Mesenteric fat pad (tissue), 1 donor: ENCODE results near the gene CAND1. TPM values are rescaled to one million over a fixed set of nuclear protein-coding genes. Genes with fewer than 3 reads are reported as not detected.

Source experiments
- DNase-seq: peaks from one replicate; pipeline ENCODE4 v3.0.0-alpha.2; 2020; ENCODE audit warnings: low spot score
- total RNA-seq: library from RNA; stranded (reverse); fragmentation: NEBNext Ultra II Directional; extraction: Animal tissue kit (Norgen Biotek cat#: 25700); gene quantifications from one replicate; pipeline ENCODE4 v1.2.1, GENCODE V29; 2021
- donor health status: DM: yes; HTN: yes; CAD: no.

The CAND1 gene
- total RNA-seq, 1 donor from 2014 or later, result 93.5 TPM

GRCh38 chr12:67280088-67280487 lies 10.9 kb downstream of the CAND1 start:
- DNase-seq, result no peak

GRCh38 chr12:67280572-67280971 lies 11.4 kb downstream of the CAND1 start:
- DNase-seq, result no peak

- DNase-seq, result no peak
Measured at GRCh38 chr12:67284561-67284960, 15.4 kb downstream of the CAND1 start.

GRCh38 chr12:67286257-67286656 lies 17.1 kb downstream of the CAND1 start:
- DNase-seq, result no peak

DNA sequence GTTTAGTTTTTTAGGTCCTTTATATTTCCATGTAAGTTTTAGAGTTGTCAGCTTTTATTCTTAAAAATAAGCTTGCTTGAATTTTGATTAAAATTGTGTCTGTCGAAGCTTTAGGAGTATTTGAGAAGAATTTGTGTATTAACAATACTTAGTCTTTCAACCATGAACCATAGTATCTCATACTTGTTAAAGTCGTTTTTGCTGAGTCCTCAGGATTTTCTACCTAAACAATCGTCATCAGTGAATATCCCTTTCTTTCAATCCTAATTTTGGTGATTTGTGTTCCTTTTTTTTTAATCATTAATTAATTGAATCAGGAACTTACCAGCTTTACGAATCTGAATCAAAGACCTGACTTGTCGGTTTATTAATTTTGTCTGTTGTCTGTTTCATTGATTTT lies 18.2 kb downstream of the CAND1 start:
- DNase-seq, result no peak

GRCh38 chr12:67288561-67288960 lies 19.4 kb downstream of the CAND1 start:
- no peak for DNase-seq

DNA sequence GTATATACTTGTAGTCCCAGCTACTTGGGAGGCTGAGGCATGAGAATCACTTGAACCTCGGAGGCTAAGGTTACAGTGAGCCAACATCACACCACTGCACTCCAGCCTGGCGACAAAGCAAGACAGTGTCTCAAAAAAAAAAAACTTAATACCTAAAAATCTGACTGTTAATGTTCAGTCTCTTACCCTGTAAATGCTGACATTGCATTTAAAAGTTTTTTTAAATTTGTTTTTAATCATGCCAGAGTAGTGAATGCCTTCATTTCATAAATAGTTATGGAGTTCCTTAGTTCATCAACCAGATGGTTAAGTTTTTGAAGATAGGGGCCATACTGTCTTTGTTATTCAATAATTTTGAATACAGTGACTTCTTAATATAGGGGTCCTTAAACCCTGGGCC lies 21.2 kb downstream of the CAND1 start:
- DNase-seq, result no peak

DNA sequence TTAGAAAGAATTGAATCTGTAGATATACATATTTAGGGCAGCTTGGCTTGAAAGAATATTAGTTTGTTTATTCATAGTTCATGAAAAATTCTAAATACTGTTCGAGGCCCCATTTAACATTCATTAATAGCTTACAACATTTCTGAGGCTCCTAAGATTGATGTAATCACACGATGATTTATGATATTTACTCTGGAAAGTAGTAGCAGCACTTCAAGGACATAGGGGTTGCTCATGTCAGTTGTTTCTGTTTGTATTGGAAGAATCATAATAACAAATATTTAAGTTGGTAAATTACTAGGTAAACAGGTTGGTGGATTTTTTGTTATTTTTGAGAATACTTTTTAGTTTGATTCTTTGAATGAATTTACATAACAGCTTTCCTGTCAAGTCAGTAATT lies 30.4 kb downstream of the CAND1 start:
- no peak for DNase-seq

DNA sequence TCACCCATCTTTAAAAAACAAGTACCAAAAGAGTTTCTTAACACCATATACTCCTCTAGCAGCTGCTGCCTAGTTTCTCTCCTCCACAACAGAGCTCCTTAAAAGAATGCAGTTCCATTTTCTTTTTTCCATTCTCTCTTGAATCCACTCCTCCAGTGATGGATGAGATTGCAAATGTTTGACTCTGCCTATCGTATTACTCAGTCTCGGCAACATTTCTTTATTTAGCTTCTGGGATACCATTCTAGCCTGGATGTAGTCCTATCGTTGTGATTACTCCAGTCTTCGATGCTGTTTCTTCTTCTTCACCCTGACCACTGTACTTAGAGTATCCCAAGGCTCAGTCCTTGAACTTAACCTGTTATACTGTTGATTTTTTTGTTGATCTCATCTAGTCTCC lies 30.8 kb downstream of the CAND1 start:
- no peak for DNase-seq

DNA sequence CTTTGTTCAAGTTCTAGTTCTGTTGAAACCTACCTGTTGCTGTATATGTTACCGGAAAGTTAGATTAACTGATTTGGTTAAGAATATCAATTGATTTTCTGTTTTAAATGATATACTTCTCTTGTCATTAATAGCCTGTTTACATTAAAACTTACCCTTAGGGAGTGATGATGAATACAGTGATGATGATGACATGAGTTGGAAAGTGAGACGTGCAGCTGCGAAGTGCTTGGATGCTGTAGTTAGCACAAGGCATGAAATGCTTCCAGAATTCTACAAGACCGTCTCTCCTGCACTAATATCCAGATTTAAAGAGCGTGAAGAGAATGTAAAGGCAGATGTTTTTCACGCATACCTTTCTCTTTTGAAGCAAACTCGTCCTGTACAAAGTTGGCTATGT lies 33.0 kb downstream of the CAND1 start:
- no peak for DNase-seq

- DNase-seq, result no peak
Measured at GRCh38 chr12:67305544-67305943, 36.4 kb downstream of the CAND1 start.

DNA sequence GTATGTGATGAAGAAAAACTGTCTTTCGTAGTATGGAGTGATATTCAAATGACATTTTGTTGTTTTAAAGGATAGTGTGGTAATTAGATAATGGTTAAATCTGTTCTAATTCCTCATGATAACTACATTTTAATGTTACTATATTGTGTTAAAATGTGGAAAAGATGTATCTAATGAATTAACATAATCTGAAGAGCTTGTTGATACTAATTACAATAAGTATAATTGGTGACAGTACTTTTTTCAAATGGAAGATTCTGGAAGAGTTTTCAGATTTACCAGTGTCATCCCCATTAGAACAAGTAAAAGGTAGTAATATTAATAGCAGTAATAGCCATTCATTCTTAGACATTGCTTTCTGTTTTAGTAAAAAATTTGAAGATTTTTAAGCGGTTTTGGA lies 37.6 kb downstream of the CAND1 start:
- no peak for DNase-seq

- DNase-seq, result no peak
Measured at GRCh38 chr12:67315661-67316060, 46.5 kb downstream of the CAND1 start.

GRCh38 chr12:67318786-67319185 lies 49.6 kb downstream of the CAND1 start:
- no peak for DNase-seq

GRCh38 chr12:67319936-67320335 lies 50.8 kb downstream of the CAND1 start:
- DNase-seq, result no peak

DNA sequence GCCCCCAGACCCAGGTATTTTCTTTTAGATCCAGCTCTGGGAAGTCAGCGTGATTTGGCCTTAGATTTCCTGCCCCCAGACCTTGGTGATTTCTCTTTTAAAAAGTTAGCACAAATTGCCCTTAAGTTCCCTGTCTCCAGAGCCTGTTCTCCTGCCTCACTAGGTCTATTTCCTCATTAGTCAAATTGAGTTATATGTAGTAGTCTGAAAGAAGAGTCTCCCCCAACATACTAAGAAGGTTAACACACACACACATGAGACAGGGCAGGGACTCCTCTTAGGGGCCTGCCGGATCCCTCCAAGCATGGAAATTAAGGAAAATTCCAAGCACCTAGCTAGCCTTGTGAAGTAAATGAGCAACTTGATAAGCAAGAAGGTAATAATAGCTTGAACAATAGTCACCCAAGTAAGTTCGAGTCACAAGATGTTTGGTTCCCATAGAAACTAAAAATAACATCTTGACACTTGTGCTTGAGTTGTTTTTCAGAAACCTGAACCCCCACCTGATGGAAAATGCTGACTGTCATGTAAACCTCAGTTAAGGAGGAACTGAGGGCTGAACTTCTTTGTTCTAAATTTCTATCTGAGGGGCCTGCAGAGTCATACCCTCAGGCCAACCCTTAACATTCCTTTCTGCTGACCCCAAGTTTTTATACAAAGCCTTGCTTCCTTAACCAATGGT lies 51.6 kb downstream of the CAND1 start:
- DNase-seq, result no peak

DNA sequence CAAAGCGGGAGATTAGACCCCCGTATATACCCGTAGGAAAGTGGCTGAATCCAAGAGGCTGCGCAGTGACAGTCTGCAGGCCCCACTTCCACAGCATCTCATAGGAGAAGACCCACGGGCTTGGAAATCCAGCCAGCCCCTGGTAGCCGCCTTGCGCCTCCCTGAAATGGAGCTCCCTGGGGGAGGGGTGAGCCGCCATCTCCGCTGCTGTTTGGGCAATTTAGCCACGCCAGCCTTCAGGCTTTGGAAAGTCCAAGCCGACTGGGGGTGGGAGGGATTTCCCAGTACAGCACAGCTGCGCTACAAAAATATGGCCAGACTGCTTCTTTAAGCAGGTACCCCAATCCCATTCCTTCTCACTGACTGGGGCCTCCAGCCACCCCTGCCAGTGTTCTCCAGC lies 53.4 kb downstream of the CAND1 start:
- DNase-seq, result no peak

- DNase-seq, result no peak
Measured at GRCh38 chr12:67323007-67323406, 53.8 kb downstream of the CAND1 start.

- no peak for DNase-seq
Measured at GRCh38 chr12:67326637-67327036, 57.5 kb downstream of the CAND1 start.

GRCh38 chr12:67327466-67327865 lies 58.3 kb downstream of the CAND1 start:
- DNase-seq, result no peak

GRCh38 chr12:67331123-67331522 lies 62.0 kb downstream of the CAND1 start:
- no peak for DNase-seq

DNA sequence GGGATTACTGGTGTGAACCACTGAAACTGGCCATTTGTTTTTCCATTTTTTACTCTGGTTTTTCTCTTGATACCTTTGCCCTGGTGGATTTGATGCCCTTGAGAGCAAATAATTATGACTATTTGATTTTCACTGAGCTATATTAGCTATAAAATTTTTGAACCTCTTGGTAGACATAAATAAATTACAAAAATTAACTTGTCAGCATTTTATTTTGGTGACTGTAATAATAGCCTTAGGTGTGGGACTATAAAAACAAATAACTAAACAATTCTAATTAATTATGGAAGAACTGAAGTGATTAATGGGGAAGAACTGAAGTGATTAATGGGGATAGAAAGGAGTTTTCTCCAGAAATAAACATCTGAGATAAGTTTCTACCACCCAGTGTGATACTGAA lies 62.7 kb downstream of the CAND1 start:
- DNase-seq, result no peak

DNA sequence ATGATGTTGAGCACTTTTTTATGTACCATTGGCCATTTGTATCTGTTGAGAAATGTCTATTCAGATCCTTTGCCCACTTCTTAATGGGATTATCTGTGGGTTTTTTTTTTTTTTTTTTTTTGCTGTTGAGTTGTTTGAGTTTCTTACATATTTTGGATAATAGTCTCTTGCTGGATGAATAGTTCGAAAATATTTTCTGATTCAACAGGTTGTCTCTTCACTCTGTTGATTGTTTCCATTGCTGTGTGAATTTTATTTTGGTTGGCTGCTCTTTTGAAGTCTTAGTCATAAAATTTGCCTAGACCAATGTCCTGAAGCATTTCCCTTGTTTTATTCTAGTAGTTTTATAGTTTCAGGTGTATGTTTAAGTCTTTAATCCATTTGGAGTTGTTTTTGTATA lies 64.5 kb downstream of the CAND1 start:
- no peak for DNase-seq

DNA sequence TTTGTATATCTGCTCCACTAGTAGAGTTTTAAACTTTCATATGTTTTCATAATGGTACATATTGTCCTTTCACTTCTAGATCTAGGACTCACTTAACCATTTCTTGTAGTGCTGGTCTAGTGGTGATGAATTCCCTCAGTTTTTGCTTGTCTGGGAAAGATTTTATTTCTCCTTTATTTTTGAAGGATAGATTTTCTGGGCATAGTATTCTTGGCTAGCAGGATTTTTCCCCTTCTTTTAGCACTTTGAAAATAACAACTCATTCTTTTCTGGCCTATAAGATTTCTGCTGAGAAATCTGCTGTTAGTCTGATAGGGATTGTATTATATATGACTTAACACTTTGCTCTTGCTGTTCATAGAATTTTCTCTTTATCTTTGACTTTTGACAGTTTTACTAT lies 69.3 kb downstream of the CAND1 start:
- no peak for DNase-seq
